ENCODE results near the gene ST6GALNAC2. TPM values are rescaled to one million over a fixed set of nuclear protein-coding genes. Genes with fewer than 3 reads are reported as not detected.
"Not testable (repeated sequence)": the region's sequence is repeated elsewhere in the genome, so short reads cannot be mapped to it uniquely, and the experiment has no call there.

The ST6GALNAC2 gene
- total RNA-seq, 1 experiment from 2014 or later = 14.3 TPM

DNA sequence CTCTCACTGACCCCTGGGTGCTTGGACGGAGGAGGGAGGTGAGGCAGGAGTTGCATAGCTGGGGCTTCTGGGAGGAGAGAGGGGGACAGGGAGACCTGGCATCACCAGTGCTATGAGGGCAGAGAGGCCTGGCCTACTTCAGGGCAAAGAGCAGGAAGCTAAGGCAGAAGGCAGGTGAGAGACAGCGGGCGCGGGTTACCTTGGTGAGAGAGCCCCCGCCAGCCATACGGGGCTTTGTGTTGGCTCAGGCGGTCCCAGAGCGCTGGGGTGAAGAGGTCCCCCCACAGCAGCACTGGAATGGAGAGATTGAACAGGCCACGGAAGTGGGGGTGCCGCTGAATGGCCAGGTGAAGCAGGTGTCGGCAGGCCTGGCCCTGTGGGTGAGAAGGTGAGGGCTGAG is 11.5 kb downstream of the ST6GALNAC2 start:
- DNase-seq (ENCODE audit: low spot score) = no peak
- in situ Hi-C loops (cut with HindIII; ENCODE audit: low sequenced_read_pairs) = no loop called here

DNA sequence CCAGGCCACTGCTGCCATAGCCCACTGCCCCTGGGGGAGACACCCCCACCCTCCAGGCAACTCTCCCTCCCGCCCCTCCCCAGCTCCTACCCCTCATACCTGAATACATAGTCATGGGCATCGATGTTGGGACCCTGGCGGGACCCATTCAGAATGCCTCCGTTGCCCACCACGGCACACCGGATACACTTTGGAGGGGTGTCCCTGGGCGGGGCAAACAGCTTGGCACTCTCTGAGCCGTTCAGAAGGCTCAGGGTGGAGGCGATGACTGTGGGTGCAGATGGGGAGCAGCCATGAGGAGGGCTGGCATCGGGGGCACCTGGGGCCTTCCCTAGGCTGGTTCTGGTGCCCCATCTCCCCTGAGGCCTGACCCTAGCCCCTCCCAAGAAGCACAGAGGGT is 12.6 kb downstream of the ST6GALNAC2 start:
- no peak for DNase-seq (ENCODE audit: low spot score)
- in situ Hi-C loops (cut with HindIII; ENCODE audit: low sequenced_read_pairs) = no loop called here

DNA sequence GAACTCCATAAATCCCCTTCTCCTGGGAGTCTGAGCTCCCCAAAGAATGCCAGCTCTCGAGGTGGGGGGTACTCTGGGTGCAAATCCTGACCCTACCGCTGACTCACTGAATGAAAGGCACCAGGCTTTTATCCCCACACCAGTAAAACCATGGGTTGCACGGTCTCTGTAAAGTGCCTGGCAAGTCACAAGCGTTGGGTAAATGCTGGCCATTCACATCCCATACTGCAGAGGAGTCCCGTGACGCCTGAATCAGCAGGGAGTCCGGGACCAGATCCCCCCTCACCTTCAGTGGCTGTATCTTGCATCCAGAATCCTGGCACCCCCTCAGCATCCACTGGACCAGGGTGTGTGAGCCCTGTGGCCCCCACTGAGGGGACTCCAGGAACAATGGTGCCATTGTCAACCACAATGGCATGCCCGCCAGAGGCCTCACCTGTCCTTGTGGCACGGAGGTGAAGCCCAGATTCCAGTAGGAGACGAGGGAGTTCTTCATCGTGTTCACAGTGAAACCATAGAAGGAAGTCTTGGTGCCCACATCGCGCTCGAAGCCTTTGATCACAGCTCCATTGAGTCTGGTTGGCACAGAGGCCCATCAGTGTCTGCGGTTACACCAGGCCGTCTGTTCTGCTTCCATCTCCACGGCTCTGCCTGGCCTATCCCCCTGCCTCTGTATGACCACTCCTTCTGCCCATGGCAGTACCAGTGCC is 13.3 kb downstream of the ST6GALNAC2 start:
- DNase-seq (ENCODE audit: low spot score) = no peak
- in situ Hi-C loops (cut with HindIII; ENCODE audit: low sequenced_read_pairs) = no loop called here

DNA sequence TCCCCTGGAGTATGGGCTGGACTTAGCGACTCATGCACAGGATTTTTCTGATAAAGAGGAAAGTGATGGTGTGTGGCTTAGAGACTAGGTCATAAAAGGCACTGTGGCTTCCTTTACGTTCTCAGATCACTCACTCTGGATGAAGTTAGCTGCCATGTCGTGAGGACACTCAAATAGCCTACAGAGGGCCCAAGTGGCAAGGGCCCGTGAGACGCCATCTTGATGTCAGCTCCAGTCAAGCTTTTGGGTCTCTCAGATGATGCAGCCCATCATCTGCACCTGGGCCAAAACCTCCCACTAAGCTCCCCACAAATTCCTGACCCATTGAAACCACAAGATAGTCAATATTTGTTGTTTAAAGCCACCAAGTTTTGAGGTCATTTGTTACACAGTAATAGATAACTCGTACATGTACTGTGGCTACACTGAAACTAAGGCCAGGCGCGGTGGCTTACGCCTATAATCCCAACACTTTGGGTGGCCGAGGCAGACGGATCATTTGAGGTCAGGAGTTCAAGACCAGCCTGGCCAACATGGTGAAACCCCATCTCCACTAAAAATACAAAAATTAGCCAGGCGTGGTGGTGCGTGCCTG is 14.7 kb downstream of the ST6GALNAC2 start:
- no peak for DNase-seq (ENCODE audit: low spot score)
- in situ Hi-C loops (cut with HindIII; ENCODE audit: low sequenced_read_pairs) = no loop called here

DNA sequence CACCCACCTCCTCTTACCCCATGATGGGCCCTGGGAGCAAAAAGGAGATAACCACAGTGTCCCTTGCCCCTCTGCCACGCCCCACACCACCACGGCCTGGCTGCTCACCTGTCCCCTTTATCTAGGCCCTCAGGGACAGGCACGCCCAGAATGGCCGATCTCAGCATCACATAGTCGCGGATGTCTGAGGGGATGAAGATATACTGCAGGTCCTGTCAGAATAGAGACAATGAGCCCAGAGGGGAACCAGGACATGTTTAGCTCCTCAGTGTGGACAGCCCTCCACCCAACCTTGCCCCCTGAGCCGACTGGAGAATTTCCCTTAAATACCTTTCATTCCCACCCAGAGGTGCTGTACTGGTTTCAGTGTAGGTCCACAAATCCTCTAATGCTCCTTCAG is 15.2 kb downstream of the ST6GALNAC2 start:
- in situ Hi-C loops (cut with HindIII; ENCODE audit: low sequenced_read_pairs) = no loop called here
- no peak for DNase-seq (ENCODE audit: low spot score)

DNA sequence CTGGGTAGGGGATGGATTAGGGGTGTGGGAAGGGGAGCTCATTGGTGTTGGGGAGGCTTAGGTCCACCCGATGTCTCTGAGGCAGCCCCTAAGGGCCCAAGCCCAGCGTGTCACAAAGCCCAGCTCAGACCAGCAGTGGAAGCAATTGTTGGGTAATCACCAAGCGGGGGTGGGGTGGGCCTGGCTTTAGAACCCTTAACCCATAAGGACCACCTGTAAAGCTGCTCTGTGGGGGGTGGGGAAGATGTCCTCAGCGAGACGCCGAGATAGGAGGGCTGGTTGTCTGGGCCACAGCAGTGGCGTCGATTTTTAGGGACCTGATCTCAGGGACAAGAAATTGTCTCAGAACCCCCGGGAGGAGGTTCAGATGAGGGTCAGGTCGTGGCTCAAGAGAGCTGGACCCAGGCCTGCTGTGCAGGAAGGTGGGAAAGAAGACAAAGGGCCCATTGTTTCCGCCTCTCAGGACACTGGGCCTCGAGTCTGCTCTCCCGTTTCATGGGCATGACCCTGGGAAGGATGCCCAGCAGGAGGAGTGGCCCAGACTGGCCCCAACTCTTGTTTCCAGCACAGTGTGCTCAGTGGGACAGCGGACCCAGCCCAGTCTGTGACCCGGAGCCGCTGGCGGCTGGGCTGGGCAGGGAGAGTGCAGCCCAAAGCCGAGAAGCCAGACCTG is 15.9 kb downstream of the ST6GALNAC2 start:
- in situ Hi-C loops (cut with HindIII; ENCODE audit: low sequenced_read_pairs) = no loop called here
- DNase-seq (ENCODE audit: low spot score) = peak; percentile 27

DNA sequence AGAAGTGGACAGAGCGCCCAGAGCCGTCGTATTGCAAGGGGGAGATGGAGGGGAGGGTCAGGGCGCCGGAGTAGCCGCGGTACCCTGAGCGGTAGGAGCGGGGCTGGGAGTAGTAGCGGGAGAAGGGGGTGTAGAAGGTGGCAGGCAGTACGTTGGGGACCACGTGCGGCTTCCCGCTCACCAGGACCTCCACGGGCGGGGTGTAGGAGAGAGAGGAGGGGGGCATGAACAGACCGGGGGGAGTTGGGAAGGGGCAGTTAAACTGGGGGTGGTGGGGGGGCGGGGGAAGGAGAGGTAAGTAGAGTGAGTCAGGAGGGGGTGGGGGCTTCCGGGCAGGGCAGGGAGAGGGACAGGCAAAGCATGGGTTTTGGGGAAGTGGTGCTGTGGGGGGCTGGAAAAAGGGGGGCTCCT is 16.8 kb downstream of the ST6GALNAC2 start:
- no peak for DNase-seq (ENCODE audit: low spot score)
- in situ Hi-C loops (cut with HindIII; ENCODE audit: low sequenced_read_pairs) = no loop called here

DNA sequence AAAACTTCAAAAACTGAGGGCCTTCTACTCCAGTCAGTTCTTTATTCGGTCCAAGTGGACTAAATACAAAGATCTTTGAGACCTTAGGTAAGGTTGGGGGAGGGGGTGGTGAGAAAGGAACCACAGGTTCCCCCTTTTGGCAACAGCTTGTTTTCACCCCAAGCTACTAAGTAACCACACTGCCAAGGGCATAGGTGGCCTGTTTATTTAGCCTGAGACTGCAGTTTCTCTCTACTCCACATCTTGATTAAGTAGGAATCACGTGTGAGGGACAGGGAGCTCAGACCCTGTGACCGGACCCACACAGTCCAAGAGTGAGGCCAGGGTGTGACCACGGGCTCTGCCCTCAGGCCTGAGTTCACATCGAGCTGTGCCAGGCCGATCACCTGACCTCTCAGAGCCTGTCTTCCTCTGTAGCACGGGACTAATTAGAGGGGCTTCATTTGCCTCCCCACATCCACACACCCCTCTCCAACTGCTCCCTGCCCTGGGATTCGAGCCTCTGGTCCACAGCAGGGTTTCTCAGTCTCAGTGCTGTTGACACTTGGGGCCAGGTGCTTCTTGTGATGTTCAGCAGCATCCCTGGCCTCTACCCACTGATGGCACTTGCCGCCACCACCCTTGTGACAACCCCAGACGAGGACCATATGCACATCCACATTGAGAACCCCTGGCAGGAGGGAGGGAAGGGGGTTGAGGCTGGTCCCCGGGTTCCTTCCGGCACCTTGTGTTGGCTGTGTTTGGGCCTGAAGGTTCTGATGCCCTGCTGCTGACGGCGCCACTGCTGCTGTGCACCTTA is 17.8 kb downstream of the ST6GALNAC2 start:
- in situ Hi-C loops (cut with HindIII; ENCODE audit: low sequenced_read_pairs) = no loop called here
- DNase-seq (ENCODE audit: low spot score) = peak; percentile 29

DNA sequence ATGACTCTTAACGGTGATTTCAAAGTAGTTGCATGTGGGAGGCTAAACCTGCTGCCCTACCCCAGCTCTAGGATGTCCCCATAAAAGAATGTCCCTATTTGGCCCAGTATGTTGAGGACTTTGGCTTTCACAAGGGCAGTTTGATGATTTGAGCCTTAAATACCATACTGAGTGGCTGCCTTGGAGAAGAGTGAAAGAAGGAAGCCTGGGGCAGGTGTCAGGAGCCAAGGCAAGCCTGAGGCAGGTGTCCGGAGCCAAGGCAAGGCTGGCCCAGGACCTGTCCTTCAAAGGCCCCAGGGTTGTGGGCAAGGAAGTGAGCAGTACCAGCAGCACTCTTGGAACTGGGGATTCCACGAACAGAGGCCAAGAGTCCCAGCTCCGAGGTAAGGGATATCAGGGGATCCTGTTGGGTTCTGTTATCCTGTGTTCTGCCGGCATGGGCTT is 18.6 kb downstream of the ST6GALNAC2 start:
- in situ Hi-C loops (cut with HindIII; ENCODE audit: low sequenced_read_pairs) = no loop called here
- no peak for DNase-seq (ENCODE audit: low spot score)

DNA sequence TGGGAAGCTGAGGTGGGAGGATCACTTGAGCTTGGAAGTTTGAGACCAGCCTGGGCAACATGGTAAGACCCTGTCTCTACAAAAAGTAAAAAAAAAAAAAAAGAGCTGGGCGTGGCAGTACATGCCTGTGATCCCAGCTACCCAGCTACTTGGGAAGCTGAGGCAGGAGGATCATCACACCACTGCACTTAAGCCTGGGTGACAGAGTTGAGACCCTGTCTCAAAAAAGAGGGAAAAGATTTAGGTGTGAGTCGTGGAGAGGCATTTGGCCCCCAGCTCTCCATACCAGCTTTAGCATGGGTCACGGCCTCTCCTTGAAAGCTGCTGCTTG is 19.1 kb downstream of the ST6GALNAC2 start:
- in situ Hi-C loops (cut with HindIII; ENCODE audit: low sequenced_read_pairs) = no loop called here
- no peak for DNase-seq (ENCODE audit: low spot score)

DNA sequence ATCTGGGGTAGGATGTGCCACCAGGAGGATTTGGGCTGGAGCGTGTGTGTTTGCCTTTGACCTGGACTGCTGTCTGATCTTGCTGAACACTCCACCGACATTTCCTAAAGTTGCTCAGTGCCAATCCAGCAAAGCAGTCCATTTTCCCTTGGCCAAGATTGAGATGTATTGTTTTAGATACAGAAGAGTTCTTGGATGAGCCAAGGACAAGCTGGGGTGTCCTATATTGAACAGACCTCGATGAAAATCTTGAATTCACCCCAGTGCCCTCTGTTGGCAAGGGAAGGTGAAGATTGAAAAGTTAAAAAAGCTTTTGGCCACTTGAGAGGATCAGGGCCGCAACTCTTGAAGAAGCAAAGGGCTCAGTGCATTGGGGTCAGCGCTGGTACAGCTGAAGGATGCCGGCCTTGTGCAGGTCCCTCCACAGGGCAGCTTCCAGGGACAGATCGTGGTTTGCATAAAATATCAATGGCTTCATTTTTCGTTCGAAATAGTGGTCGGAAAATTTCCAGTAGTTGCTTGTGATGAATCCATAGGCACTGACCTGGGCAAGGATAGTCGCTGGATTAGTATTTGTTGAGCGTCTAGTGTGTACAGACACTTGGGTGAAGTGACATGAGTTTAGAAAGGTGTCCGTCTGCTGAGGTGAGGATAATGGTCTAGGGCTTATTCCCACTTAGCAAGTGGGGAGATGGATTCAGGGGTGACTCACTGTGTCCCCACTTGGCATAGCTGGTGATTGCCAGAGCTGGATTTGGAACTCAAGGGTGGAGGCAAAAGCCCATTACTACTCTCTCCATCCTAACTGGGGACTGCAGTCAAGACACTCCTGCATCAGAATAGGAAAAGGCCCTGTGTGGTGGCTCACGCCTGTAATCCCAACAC is 19.7 kb downstream of the ST6GALNAC2 start:
- in situ Hi-C loops (cut with HindIII; ENCODE audit: low sequenced_read_pairs) = no loop called here
- no peak for DNase-seq (ENCODE audit: low spot score)

DNA sequence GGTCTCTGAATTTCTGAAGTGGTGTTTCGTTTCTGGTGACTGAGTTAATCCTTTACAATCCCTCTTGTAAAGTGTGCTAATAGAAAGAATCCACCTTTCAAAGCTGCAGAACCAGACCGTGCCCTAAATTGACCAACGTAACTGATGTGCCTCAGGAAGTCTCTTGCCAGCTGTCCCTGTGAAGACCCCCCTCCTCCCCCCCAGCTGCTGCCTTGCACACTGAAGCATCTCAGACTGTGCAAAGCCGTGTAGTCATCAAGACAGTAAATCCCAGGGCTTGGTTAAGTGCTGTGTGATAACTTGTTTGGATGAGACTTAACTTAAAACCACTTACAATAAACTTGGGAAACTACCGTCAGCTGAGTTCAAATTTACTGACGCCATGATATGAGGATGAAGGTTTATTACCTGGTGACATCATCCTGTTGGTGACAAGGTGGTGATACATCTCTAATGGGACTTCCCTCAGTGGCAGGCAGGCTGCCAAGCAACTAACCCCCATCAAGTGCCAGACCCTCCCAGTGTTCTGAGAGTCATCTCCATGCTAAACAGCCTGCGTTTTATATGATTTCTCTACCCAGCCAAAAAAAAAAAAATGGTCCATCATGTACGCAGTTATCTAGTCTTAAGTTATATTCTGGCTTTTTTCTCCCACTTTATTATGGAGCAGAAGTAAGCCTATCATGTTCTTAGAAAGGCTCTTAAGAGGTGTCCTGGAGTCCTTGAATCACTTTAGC is 20.5 kb downstream of the ST6GALNAC2 start:
- in situ Hi-C loops (cut with HindIII; ENCODE audit: low sequenced_read_pairs); DNase-seq (ENCODE audit: low spot score): not testable (repeated sequence)

DNA sequence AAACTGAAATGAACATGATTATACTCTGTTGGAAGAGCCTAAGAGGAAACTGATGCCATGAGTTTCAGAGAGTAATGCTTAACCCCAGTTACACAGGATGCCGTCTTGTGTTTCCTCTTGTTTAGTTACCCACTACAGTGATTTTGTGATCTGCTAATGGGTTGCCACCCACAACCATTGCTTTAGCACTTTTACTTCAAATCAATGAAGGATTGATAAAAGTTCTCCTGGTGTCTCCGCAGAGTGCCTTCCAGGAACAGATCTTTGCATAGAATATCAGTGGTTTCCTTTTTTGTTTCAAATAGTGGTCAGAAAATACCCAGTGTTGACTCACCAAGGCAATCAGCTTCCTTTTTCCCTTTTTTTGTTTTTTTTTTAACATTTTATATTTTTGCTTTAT is 22.3 kb downstream of the ST6GALNAC2 start:
- not testable (repeated sequence) for DNase-seq (ENCODE audit: low spot score)

DNA sequence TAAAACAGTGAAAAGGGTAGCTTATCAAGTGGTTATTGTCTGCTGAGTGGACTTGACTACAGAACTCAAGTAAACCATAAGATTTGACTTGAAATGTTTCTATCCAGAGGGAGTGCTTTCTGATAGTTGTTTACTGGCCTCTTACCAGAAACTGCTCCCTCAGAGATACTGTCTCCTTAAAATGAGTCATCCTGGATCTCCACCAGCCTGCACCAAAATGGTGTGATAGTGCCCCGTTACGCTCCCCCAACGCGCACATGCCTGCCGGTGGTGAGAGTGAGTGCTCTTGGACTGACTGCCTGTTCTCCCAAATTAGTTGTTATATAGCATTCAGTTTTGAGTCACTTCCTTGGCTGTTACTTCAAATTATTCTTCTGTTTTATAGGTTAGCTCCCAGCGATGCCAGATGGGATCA is 22.9 kb downstream of the ST6GALNAC2 start:
- in situ Hi-C loops (cut with HindIII; ENCODE audit: low sequenced_read_pairs) = no loop called here

More for the DNA sequence above, 22.3 kb downstream of the ST6GALNAC2 start:
- in situ Hi-C loops (cut with HindIII; ENCODE audit: low sequenced_read_pairs) = not testable (repeated sequence)

DNA sequence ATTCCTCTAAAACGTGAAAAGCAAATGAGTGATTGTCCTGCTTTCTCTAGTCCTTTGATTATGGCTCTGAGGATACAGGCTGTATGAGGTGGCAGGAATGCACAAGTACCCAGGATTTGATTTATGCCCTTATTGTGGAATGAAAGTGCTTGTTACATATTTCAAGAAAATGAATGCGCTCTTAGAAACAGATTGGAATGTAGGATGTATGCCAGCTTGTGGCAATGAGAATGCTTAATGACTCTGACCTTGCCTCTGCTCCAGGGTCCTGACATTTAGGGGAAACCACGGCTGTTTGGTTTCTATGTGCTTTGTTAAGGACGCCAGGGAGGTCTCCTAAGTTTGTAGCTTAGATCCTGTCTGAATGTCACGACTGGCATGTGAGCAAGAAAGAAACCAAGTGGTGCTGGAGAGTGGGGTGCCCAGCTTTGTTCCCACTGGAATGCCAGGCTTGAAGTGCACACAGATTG is 23.8 kb downstream of the ST6GALNAC2 start:
- in situ Hi-C loops (cut with HindIII; ENCODE audit: low sequenced_read_pairs) = no loop called here
- no peak for DNase-seq (ENCODE audit: low spot score)

More for the DNA sequence above, 22.9 kb downstream of the ST6GALNAC2 start:
- DNase-seq (ENCODE audit: low spot score) = no peak

DNA sequence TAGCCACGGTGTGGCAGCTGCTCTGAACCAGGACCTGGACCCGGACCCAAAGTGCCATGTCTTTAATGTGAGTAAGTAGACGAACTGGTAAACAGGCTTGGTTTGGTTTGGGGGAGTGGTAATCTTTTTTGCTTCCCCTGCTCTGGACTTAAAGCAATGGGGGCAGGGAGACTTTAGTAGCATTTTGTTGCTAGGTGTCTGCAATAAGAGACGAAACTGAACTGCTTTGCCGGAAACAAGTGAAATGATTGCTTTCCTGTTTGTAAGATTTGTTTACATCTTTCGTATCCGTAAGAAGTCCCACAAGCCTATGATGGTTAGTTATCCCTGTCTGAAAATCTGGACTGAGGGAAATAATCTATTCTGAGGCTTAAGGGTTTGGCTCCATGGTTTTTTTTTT is 24.3 kb downstream of the ST6GALNAC2 start:
- in situ Hi-C loops (cut with HindIII; ENCODE audit: low sequenced_read_pairs) = no loop called here
- DNase-seq (ENCODE audit: low spot score) = no peak

DNA sequence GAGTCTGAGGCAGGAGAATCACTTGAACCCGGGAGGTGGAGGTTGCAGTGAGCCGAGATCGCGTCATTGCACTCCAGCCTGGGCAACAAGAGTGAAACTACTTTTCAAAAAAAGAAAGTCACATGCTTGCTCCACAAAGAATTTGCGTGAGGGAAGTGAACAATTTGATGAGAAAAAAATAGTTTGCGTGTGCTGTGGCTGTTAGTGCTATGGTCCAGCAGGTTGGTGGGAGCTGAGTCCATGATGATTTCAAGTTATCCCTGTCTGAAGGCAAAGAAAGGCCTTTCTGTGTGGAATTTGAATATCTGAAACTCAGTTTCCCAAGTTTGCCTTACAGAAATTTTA is 24.8 kb downstream of the ST6GALNAC2 start:
- no peak for DNase-seq (ENCODE audit: low spot score)
- in situ Hi-C loops (cut with HindIII; ENCODE audit: low sequenced_read_pairs) = no loop called here

Data from G401 (cell line).